H9 (cell line): ENCODE measurements around the gene ZNF487. TPM values are rescaled to one million over a fixed set of nuclear protein-coding genes. Genes with fewer than 3 reads are reported as not detected.
"Not testable (repeated sequence)": the region's sequence is repeated elsewhere in the genome, so short reads cannot be mapped to it uniquely, and the experiment has no call there.

ENCODE experiments used
- DNase-seq: peaks from one replicate; pipeline ENCODE4 v3.0.0-alpha.2; 2017
- H2AFZ ChIP-seq: one replicate; pipeline ENCODE4 v1.6.1; 2013; ENCODE audit warnings: mild to moderate bottlenecking, low read length, control low read depth, moderate library complexity
- H2AK5ac ChIP-seq: 2 replicates; pipeline ENCODE4 v1.6.1; 2013; ENCODE audit warnings: low read length, control low read depth, mixed read lengths; ENCODE audit not compliant: insufficient read length
- H2BK120ac ChIP-seq: one replicate; pipeline ENCODE4 v1.6.1; 2013; ENCODE audit warnings: low read depth, mild to moderate bottlenecking, low read length, control low read depth, inconsistent platforms; ENCODE audit not compliant: poor library complexity, severe bottlenecking
- H2BK12ac ChIP-seq: 2 replicates; pipeline ENCODE4 v1.6.1; 2013; ENCODE audit warnings: low read length, control low read depth, mixed read lengths, low read depth; ENCODE audit not compliant: insufficient read length
- H2BK15ac ChIP-seq: 2 replicates; pipeline ENCODE4 v1.6.1; 2013; ENCODE audit warnings: low read depth, low read length, control low read depth
- H2BK20ac ChIP-seq: one replicate; pipeline ENCODE4 v1.6.1; 2013; ENCODE audit warnings: low read depth, mild to moderate bottlenecking, low read length, control low read depth, inconsistent platforms; ENCODE audit not compliant: poor library complexity, severe bottlenecking
- H2BK5ac ChIP-seq: 2 replicates; pipeline ENCODE4 v1.6.1; 2013; ENCODE audit warnings: low read length, control low read depth, mixed read lengths; ENCODE audit not compliant: insufficient read length
- H3K14ac ChIP-seq: 2 replicates; pipeline ENCODE4 v1.6.1; 2013; ENCODE audit warnings: low read length, control low read depth; ENCODE audit not compliant: insufficient read depth
- H3K18ac ChIP-seq: 2 replicates; pipeline ENCODE4 v1.6.1; 2013; ENCODE audit warnings: low read depth, mild to moderate bottlenecking, mixed read lengths, low read length, control low read depth; ENCODE audit not compliant: insufficient read length
- H3K23ac ChIP-seq: 2 replicates; pipeline ENCODE4 v1.6.1; 2013; ENCODE audit warnings: low read length, control low read depth, mixed read lengths, low read depth; ENCODE audit not compliant: insufficient read length
- H3K23me2 ChIP-seq: 2 replicates; pipeline ENCODE4 v1.6.1; 2013; ENCODE audit warnings: low read depth, mild to moderate bottlenecking, mixed read lengths, low read length, control low read depth; ENCODE audit not compliant: insufficient read length, poor library complexity, severe bottlenecking
- H3K27ac ChIP-seq: 2 replicates; pipeline ENCODE4 v1.5.1; 2013; ENCODE audit warnings: low read length, control low read depth, mixed read lengths, low read depth; ENCODE audit not compliant: insufficient read length
- H3K27me3 ChIP-seq: 2 replicates; pipeline ENCODE4 v1.6.1; 2013; ENCODE audit warnings: low read length, control low read depth, inconsistent platforms; ENCODE audit not compliant: insufficient read depth
- H3K4ac ChIP-seq: 2 replicates; pipeline ENCODE4 v1.6.1; 2013; ENCODE audit warnings: low read depth, mild to moderate bottlenecking, control low read depth, inconsistent platforms, low read length, moderate library complexity
- H3K4me1 ChIP-seq: 2 replicates; pipeline ENCODE4 v1.6.1; 2013; ENCODE audit warnings: low read length, control low read depth, inconsistent platforms; ENCODE audit not compliant: insufficient read depth
- H3K4me2 ChIP-seq: 2 replicates; pipeline ENCODE4 v1.6.1; 2013; ENCODE audit warnings: low read length, control low read depth, mixed read lengths; ENCODE audit not compliant: insufficient read length, insufficient read depth
- H3K56ac ChIP-seq: 2 replicates; pipeline ENCODE4 v1.6.1; 2013; ENCODE audit warnings: low read depth, mild to moderate bottlenecking, mixed read lengths, low read length, control low read depth; ENCODE audit not compliant: insufficient read length
- H3K79me1 ChIP-seq: 2 replicates; pipeline ENCODE4 v1.6.1; 2013; ENCODE audit warnings: low read depth, mild to moderate bottlenecking, moderate library complexity, low read length, control low read depth, inconsistent platforms; ENCODE audit not compliant: insufficient read depth, poor library complexity, severe bottlenecking
- H3K79me2 ChIP-seq: 2 replicates; pipeline ENCODE4 v1.6.1; 2013; ENCODE audit warnings: low read length, control low read depth, inconsistent platforms; ENCODE audit not compliant: insufficient read depth
- H3K9ac ChIP-seq: 2 replicates; pipeline ENCODE4 v1.6.1; 2013; ENCODE audit warnings: low read length, control low read depth, mixed read lengths; ENCODE audit not compliant: insufficient read length; ENCODE audit errors: extremely low read depth
- H3K9me3 ChIP-seq: one replicate; pipeline ENCODE4 v1.6.1; 2013; ENCODE audit warnings: low read depth, low read length, inconsistent platforms; ENCODE audit not compliant: control insufficient read depth
- H3T11ph ChIP-seq: one replicate; pipeline ENCODE4 v1.6.1; 2013; ENCODE audit warnings: mild to moderate bottlenecking, low read length, control low read depth, inconsistent platforms
- H4K20me1 ChIP-seq: one replicate; pipeline ENCODE4 v1.6.1; 2013; ENCODE audit not compliant: control insufficient read depth, insufficient read length, insufficient read depth
- H4K5ac ChIP-seq: 2 replicates; pipeline ENCODE4 v1.6.1; 2013; ENCODE audit warnings: low read depth, mild to moderate bottlenecking, mixed read lengths, low read length, control low read depth; ENCODE audit not compliant: insufficient read length
- H4K8ac ChIP-seq: replicated peaks from 2 replicates; pipeline ENCODE4 v1.6.1; 2013; ENCODE audit warnings: low read length, control low read depth, mixed read lengths, low read depth; ENCODE audit not compliant: insufficient read length
- H4K91ac ChIP-seq: 2 replicates; pipeline ENCODE4 v1.6.1; 2013; ENCODE audit warnings: low read depth, mild to moderate bottlenecking, moderate library complexity, mixed read lengths, low read length, control low read depth; ENCODE audit not compliant: insufficient read length
- H3K27ac Mint-ChIP-seq, 3 experiments: 2 replicates in 2 of 3; 3 replicates in 1 of 3; pipeline ENCODE4 v1.8.0; 2020 to 2021; ENCODE audit warnings: mixed read lengths in 3 of 3, mild to moderate bottlenecking in 1 of 3, moderate library complexity in 1 of 3
- H3K27me3 Mint-ChIP-seq: 2 replicates; pipeline ENCODE4 v1.8.0; 2021; ENCODE audit warnings: low read depth, mild to moderate bottlenecking, moderate library complexity, mixed read lengths
- H3K36me3 Mint-ChIP-seq, 3 experiments: 2 replicates in 2 of 3; 3 replicates in 1 of 3; pipeline ENCODE4 v1.8.0; 2020 to 2021; ENCODE audit warnings: low read depth in 3 of 3, mixed read lengths in 3 of 3; ENCODE audit not compliant: insufficient read depth in 1 of 3
- H3K4me1 Mint-ChIP-seq, 2 experiments: 2 replicates each; pipeline ENCODE4 v1.8.0; 2020; ENCODE audit warnings: mixed read lengths in 2 of 2
- H3K4me3 Mint-ChIP-seq, 2 experiments: 2 replicates in 1 of 2; 3 replicates in 1 of 2; pipeline ENCODE4 v1.8.0; 2020 to 2021; ENCODE audit warnings: mild to moderate bottlenecking in 2 of 2, mixed read lengths in 2 of 2, moderate library complexity in 1 of 2
- H3K9me3 Mint-ChIP-seq, 2 experiments: 2 replicates in 1 of 2; 3 replicates in 1 of 2; pipeline ENCODE4 v1.8.0; 2020; ENCODE audit warnings: mild to moderate bottlenecking in 2 of 2, mixed read lengths in 2 of 2, moderate library complexity in 1 of 2
- WGBS: extraction: QIAGEN DNeasy Blood & Tissue Kit; methylation state at CpG from one replicate; pipeline ENCODE4 v1.1.7; 2013; ENCODE audit warnings: missing lambda C conversion rate, low lambda C conversion rate, mixed read lengths; ENCODE audit not compliant: insufficient read length; ENCODE audit errors: extremely low coverage; 5-methylcytosine and 5-hydroxymethylcytosine counted together
- total RNA-seq: library from RNA; stranded (reverse); gene quantifications from 2 replicates; pipeline ENCODE4 v1.2.1, GENCODE V29; 2021

Gene ZNF487
- total RNA-seq, 1 experiment from 2014 or later: 1.4 TPM

GRCh38 chr10:43456561-43456960, 19.6 kb downstream of the ZNF487 start:
- H4K91ac ChIP-seq, H3T11ph ChIP-seq, H3K79me1 ChIP-seq, H3K36me3 Mint-ChIP-seq, H2BK120ac ChIP-seq, H3K9ac ChIP-seq, H2AFZ ChIP-seq, H3K79me2 ChIP-seq, H3K4me3 Mint-ChIP-seq, H2BK12ac ChIP-seq, DNase-seq, H4K8ac ChIP-seq, H4K20me1 ChIP-seq, H2BK15ac ChIP-seq, H2BK20ac ChIP-seq, H3K27me3 ChIP-seq, H3K23ac ChIP-seq, H3K9me3 ChIP-seq, H3K27me3 Mint-ChIP-seq, H3K27ac Mint-ChIP-seq, H3K56ac ChIP-seq, H2BK5ac ChIP-seq, H3K9me3 Mint-ChIP-seq, H3K18ac ChIP-seq, H3K4me2 ChIP-seq, H3K14ac ChIP-seq, H3K27ac ChIP-seq, H2AK5ac ChIP-seq, H3K23me2 ChIP-seq, H3K4me1 ChIP-seq, H3K4ac ChIP-seq, H4K5ac ChIP-seq: not testable (repeated sequence)
- H3K4me1 Mint-ChIP-seq: peaks cover 27% of the 10 kb centered on the region in 2 experiments
- WGBS: no CpG with 5 or more reads among the region's 15 CpGs
